Dermis microvascular lymphatic vessel endothelial cell (primary cell): ENCODE results near the gene NT5C3B. TPM values are rescaled to one million over a fixed set of nuclear protein-coding genes. Genes with fewer than 3 reads are reported as not detected.
A peak's percentile ranks its signal among the peaks of the same experiment; 100 is the strongest.

ENCODE experiments used
- DNase-seq, 2 donors: peaks; one replicate each; pipeline versions ENCODE4 v3.0.0 to v3.0.0-alpha.2; 2010; ENCODE audit warnings: low read depth in 2 of 2
- total RNA-seq: library from RNA; depleted of rRNA; stranded (reverse); fragments of >200 nt; gene quantifications from 2 replicates; pipeline ENCODE4 v1.2.1, GENCODE V29; 2014

Gene NT5C3B
- total RNA-seq, 1 donor from 2014 or later, result 57.8 TPM

DNA sequence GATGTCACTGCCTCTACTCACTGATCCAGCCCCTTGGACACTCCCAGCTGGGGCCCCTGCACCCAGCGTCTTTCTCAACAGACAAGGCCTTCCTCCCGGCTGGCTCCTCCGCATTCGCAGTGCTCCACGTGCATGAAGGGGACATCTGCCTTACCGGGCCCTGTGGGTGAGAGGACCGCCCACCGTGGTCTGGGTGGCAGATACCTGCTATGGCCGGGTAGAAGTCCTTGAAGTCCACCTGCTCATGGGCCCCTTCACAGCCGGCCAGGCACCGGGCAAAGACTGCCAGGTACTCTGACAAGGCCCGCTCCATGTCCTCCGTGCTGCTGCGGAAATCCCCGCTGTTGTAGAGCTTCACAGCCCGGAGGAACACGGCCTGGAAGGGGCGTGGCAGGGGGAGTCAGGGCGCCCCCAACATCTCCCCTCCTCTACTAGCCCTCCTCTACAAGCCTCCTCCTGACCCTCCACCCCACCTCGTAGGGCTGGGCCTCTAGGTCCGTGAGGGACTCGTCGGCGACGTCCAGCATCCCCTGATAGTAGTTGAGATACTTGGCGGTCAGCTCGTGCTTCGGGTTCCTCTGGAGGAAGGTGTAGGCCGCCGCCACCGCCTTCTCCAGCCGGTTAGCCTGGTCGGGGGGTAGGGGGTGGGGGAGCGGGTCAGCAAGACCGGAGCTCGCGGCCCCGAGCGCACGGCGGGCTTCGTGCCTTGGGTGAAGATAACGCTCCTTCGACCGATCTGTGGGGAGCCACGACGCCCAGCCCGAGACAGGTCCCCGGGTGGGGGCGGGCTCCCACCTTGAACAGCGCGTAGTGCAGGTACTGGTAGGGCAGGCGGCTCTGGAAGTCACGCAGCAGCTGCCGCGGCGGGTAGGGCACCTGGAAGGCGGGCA lies 25.1 kb downstream of the NT5C3B start:
- DNase-seq, result no peak

DNA sequence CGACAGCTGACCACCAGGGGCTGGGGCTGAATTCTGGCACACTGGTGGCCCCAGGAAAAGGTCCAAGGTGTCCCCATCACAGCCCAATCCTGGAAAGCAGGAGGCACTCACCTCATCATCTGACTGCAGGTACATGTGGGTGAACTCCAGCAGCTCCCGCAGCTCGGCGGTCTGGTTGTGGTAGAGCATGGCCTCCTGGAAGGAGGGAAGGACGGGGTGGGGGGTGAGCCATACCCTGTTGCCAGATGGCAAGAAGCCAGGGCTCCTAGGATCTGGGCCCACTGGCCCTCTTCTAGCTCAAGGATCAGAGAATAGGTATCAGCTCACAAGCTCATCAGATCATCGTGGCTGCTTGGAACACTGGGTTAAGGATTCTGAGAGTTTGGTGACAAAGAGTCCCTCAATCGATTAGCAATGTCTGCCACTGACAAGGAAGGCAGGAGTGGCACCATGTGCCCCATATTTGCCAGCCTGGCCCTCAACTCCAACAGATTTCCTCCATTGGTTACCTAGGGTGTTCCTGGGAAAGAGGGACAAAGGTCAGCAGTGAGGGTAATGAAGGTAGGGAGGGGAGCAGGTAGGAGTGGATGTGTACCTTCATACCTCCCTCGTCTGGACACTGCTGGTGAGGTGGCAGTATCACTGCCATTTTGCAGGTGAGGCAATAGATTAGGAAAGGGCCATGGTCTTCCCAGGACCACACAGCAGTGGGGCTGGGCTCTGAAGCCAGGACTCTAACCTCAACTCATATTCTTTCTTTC lies 29.2 kb downstream of the NT5C3B start:
- no peak for DNase-seq

DNA sequence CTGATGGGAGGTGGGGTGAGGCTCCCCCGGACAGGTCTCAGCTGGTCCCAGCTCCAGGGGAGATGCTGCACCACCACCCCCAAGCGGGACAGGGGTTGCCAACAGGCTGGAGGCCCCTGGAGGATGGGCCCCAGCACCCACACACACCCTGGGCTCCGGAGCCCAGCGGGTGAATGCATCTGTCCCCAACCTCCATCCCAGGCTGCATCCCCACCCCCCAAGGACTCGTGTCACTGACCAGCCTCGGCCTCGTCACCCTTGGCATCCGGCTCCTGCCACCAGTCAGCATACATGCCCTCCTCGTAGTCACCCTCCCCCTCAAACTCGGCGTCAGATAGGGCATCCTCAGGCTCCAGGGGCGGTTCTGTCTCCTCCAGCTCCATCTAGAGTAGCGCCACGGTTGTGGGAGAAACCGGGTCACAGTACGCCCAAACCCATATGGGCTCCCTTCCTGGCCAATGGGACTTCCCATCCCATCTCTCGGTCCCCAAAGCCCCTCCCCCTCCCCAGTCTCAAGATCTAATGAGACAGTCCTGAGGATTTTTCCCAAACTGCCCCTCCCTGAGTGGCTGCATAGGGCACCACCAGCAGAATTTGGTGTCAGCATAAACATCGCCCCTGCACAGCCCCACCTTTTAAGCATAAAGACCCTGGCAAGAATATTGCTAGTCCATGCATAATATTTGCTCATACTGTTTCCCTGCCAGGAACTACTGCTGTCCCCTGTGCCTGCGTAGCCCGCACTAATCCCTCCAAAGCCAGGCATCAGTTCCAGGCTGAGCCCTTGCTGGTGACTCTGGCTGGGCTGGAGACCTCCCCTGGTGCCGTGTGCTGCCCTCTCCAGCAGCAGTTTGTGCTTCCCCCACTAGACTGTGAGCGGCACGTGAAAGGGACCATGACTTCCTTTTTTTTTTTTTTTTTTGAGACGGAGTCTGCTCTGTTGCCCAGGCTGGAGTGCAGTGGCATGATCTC lies 32.7 kb downstream of the NT5C3B start:
- DNase-seq, result no peak

DNA sequence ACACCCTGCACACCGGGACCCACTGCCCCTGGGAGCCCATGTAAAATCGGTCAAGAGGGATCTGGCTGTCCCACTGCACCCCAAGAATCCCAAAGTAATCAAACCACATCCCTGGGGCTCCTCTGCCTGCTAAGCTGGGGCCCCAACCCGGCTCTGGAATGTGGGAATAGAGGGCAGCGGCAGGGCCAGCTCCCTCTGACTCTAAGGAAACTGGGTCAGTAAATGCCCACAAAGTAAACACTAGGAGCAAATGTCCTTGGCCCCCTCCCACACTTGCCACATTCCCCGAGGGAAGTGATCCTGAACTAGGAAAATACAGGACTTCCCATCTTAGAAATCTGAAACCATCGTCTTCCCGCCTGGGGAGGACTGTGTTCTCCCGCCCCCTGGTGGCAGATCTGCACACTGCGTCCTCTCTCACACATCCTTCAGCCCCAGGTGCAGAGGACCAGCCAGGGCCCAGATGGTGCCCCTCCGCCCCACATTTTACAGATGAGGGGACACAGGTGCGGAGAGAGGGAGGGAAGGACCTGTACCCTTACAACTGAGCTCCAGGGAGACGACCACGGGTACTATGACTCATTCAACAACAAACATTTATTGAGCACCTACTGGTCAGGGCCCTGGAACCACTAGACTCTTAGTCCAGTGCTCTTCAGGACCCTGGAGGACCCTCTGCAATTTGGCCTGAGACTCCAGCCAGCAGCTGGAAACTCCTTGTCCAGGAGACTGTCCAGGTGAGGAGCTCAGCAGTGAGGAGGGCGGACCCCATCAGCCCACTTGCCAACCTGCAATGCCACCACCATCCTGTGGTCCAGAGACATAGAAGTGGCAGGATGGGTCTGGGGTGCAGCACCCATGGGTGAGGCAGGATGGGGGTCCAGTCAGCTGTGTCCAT lies 34.4 kb downstream of the NT5C3B start:
- DNase-seq, result peak in 1 of 2 donors; percentile 77

DNA sequence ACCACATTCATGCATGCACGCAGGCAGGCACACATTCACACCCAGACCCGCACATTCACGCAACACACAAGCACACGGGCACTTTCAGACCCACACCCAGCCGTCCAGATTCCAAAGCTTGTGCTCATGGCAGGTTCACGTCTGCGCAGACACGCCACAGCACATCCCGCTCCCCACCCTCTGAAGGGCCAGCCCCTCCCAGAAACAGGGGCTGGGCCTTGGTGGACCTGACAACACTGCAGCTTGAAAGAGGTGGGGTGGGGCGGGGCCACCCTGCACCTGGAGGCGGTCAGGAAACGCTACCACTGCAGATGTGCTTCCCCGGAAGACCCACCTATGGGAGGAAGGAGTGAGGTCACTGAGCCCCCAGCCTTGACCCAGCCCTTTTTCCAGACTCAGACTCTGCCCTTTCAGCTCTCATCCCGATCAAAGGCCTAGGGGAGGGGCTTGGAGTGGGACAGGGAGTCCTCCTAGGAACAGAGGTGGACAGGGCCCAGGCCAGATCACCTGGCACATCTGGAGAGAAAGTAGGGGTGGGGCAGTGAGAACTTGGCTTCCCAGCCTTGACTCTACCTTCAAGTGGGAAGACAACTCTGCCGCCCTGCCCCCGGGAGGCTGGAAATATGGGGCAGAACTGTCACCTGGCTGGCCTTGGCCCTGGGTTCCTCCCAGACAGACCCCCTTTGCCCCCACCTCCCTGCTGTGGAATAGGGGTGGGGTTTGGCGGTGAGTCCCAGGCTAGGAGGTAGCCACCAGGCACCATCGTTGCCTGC lies 35.2 kb downstream of the NT5C3B start:
- DNase-seq, result peak in 1 of 2 donors; percentile 41

DNA sequence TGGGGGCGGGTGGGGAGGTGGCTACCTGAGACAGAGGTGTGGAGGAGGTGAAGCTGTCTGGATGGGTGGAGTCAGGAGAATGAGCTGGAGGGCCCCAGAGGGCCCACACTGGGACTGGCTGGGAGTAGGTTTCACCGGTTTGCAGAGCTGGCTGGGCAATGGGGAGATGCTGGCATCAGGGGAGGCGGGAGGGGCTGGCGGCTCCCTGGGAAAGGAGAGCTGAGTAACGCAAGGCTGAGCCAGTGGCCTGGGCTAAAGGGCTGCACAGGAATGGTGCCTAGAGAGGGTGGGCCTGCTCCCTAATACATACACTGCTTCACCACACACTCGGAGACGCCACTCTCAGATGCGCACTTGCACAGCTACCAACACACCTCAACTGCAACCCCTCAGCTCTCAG lies 36.7 kb downstream of the NT5C3B start:
- no peak for DNase-seq

DNA sequence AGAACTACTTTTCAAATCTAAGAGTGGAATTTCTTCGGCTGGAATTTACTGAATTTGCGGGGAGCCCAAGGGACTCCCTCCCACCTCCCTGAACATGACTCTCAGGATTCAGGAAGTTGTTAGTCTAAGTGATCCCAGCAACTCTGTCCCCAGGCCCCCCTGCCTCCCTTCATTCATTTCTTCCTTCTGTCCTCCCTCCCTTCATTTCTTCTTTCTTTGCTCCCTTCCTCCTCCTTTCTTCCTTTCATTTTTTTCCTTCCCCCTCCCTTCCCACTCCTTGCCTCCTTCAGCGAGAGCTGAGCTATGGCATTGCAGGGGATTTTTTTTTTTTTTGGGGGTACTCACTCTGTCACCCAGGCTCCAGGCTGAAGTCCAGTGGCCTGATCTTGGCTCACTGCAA lies 38.7 kb downstream of the NT5C3B start:
- DNase-seq, result no peak

DNA sequence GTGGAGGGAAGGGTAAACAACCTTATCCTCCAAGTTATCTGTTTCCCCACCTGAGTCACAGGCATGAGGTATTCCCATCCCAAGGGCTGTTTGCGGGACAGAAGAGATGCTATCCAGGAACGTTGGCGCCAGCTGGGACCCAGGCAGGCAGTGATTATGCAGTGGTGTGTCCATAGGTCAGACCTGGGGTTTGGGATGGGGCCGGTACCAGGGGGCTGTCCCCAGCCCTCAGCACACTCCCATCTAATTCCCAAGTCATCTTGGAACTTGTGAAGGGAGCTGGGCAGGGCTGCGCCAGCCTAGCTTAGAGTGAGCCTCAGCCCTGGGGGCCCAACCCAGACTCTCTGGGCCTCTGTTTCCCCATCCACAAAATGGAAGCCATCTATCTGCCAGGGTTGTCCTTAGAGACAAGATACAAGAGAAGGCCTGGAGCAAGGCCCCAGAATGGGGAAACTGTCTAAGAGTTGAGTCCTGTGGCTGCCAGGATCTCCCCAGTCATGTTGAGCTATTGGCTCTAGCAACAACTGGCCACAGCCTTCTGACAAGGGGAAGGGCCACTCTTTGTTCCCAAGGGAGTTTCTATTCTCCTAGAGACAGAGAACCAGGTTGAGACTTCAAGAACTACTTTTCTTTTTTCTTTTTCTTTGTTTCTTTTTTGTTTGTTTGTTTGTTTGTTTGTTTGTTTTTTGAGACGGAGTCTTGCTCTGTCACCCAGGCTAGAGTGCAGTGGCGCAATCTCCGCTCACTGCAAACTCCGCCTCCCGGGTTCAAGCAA lies 39.7 kb downstream of the NT5C3B start:
- no peak for DNase-seq

DNA sequence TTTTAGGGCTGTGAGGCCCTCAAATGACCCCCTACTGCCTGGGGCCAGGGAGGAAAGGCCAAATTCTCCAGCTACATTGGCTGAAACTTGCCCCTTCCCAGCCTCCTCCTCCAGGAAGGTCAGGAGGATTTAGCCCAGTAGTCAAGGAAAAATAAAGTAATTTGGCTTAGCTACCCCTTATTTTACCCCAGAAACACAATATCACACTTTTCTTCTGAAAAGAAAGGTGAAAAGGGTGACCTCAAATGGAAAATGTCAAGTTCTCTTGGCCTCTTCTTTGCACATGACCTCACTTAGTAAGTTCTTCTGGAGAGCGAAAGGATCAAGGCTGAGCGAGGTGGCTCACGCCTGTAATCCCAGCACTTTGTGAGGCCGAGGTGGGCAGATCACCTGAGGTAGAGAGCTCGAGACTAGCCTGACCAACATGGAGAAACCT lies 41.5 kb downstream of the NT5C3B start:
- DNase-seq, result no peak

DNA sequence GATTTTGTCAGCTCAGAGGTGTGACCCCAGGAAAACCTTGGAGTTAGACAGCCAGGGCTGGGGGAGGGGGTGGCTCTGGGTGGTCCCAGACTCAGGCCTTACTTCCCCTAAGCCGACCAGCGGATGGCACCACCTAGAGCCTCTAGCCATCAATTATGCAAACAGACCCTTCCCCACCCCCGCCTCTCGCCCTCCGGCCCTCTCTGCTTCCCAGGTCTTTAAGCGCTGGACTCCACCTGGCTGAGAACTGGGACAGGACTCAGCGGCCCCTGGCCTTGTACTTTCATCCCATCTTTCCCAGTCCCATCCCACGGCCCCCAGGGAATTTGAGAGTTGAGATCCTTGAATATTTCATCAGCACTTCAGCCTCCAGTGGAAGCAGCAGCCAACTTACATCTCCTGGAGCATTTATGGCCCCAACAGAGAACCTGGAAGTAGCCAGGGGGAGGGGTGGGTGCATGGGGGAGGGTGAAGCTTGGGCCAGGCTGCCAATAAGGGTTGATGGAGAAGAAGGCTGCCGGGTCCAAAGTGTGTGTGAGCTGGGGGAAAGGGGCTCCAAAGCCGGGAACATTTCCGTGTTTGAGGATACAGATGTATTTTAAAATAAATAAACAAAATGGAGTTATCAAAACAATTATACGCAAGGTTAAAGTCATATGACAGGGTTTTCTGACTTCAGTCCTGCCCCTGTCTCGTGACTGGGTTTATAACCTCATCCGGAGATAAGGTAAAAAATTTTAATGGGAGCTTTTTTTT lies 42.1 kb downstream of the NT5C3B start:
- DNase-seq, result peak in 1 of 2 donors; percentile 67

DNA sequence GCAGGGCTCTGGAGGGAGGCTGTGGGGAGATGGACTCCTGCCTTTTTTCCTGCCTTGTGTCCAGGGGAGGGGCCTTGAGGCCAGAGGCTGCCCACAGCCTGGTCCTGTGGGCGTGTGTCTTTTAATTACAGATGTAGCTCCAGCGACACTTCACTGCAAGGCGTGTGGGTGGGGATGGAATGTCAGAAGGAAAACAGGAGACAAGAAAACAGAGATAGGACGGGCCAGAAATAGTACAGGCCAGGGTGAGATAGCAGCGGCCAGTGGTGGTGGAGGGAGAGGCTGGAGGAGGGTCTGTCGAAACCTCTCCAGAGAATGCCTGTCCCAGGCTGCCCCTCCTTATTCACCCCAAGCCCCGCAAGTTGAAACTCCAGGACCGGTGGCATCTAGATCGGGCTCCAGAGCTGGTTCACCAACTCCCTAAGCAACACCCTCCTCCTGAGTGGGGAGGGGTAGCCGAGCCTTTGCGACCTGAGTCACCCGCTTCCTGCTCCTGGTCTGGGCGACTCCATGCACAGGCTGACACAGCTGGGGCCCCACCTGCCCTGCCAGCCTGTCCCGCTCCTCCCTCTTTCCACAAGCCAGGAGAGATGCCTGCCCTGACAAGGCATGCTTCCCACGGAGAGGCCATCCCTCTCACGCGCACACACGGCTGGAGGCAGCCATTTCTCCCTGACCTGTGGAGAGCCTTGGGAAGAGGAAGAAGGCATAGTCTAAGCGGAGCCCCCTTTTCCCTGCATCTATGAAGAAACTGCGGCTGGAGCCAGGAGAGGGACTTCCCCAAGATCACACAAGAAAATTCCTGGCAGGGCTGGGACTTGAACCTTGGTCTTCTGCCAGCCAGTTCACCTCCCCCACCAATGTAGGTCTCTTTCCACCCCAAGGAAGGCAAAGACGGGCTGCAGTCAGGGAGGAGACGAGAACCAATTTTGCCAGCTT lies 42.9 kb downstream of the NT5C3B start:
- peak in 1 of 2 donors; percentile 81 for DNase-seq

DNA sequence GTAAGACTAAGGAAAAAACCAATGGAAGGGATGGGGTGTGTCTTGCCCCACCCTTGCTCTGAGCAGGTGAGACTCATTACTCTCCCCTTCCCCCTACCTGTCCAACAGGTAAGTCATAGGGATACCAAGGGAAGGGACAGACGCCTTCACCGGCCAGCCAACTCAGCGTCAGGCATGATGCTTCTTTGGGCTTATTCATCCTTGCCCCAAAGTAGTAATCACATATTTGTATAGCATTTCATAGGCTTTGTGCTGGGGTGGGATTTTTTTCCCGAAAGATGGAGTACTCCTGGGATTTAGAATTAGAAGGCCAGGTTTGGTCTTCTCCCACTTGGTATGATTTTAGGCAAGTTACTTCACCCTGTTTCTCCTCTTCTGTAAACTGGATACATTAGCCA lies 49.0 kb downstream of the NT5C3B start:
- DNase-seq, result no peak

DNA sequence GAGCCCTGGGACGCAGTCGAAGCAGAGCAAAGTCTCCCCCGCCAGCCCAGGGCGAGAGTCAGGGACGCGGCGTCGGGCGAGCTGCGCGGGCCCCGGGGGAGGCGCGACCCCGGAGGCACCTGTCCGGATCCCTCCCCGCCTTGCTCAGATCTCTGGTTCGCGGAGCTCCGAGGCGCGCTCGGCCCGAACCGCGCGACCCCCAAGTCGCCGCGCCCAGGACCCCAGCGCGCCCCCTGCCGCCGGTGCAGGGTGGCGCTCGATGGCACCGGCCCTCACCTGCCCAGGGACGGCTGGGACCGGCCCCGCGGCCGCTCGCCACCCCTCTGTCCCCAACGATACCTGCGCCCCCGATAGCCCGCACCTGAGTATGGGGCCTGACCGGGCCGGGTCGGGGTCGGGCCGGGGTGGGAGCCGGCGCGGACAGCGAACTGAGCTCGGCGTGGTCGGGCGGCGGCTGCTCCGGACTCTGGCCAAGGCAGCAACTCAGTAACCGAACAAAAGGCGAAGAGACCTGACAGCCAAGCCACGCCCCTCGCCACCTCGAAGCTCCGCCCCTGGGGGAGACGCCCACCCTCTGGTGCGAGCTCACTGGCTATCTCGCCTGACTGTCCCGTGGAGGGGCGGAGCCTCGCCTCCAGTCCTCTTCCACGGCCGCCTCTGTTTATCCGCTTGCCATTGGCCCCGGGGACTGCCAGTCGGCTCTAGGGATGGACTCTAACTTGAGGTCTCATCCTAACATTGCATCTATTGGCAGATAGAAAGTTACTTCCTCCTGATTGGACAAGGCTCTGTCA lies 49.6 kb downstream of the NT5C3B start, which contains the start of gene JUP:
Gene JUP (minus strand): TSS at position 485 of the 794 bp plus-strand sequence. CDS start 14,857 bp downstream, outside the sequence.
- DNase-seq, result peak; percentile 98 to 100

DNA sequence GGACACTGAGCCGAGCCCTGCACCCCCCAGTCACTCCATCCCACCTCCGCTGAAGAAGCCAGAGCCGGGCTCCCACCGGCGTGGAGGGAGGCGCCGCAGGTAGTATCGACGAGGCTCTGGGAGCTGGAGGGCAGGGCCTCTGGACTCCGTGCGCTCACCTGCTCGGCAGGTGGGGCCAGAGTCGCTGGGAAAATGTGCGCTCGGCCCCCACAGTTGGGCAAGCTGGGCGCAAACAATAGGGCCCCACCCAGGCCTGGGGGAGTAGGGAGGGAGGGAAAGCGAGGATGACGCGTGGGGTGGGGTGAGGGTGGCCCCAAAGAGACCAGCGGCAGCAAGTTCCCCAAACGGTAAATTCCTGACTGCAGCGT lies 50.2 kb downstream of the NT5C3B start:
- DNase-seq, result peak in 1 of 2 donors; percentile 32

DNA sequence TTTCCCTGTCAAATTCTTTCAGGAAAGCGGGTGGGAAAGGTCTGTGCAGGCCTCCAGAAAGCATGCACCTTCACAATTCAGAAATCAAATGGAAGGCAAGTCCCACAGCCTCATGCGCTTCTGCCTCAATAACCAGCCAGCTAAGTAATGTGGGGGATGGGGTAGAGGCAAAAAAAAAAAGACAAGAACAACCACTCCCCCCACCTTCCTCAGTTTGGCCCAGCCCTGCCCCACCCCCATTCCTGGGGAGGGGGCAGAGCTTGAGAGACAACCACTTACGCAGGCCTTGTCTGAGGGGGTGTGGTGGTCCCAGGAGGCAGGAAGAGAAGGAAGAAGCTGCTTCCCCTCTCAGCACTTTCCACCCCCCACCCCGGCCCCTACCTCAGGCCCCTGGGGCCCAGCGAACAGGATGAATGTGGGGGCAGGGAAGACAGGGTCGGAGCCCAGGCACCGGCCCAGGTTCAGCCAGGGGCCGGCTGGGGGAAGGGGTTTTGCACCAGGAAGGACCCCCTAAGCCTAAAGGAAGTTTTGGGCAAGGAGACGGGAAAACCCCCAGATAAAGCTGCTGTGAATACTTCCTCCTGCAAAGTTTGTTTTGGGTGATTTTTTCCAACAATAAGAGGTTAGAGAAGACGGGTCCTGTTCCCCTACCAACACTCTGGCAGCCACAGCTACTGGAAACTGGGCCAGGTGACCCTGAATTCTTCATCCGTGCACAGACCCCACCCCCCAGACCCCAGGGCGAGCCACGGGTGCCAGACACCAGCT lies 50.8 kb downstream of the NT5C3B start:
- DNase-seq, result peak; percentile 62 to 67
